Bone marrow (tissue), 2 donors: ENCODE results near the gene PFKM.

Experiments
- DNase-seq, 2 donors: peaks; one replicate each; lab custom pipeline; 2025; lab: John Stamatoyannopoulos, UW

The PFKM gene

DNA sequence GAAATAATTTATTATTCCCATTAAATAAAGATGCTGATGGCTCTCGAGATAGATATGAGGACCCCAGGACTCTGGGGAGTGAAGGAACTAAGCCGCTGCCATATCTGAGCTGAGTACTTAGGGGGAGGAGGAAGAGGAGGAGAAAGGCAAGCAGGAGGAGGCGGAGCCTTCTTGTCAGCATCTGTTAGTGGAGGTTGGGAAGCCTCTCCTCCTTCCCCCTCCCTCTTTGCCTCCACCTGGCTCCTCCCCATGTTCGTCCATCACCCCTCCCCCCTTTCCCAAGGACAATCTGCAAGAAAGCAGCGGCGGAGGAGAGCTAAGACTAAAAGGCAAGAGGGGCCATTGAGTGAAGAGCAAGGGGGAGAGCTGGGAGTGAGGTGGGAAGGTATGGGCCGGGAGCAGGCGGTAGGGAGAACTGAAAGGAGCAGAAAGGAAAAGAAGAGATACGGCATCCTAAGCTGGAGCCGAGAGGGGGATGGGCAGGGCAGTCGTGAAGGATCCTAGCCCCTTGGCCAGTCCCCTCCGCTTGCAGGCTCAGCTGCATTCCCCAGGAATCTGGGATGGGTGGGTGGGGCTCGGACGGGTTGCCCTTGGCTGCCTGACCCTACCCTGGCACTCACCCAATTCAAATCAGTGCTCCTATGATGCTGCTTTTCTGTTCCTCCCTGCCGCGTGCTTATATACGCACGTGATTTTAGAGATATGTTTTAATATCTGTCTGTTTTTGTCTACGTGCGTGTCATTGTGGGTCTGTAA is at the start of gene PFKM:
PFKM (plus strand) TSS at position 287 of the 756 bp plus-strand sequence. CDS start 3,411 bp downstream, outside the sequence.
- DNase-seq: no peak

DNA sequence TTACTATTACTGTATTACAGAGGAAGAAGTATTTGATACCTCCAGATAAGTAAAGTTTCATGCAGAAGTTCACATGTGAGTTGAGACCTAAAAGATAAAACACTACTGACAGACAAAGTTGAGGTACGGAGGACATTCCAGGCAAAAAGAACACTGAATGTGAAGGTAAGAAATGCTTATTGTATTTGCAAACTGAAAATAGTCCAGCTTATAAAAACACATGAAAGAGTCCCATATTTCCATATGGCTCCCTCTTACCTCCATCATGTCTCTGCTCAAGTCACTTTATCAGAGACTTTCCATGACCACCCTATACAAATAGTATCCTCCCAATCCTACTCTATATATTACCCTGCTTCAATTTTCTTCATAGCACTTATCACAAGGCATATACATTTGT is 49.1 kb upstream of the PFKM start:
- no peak for DNase-seq

DNA sequence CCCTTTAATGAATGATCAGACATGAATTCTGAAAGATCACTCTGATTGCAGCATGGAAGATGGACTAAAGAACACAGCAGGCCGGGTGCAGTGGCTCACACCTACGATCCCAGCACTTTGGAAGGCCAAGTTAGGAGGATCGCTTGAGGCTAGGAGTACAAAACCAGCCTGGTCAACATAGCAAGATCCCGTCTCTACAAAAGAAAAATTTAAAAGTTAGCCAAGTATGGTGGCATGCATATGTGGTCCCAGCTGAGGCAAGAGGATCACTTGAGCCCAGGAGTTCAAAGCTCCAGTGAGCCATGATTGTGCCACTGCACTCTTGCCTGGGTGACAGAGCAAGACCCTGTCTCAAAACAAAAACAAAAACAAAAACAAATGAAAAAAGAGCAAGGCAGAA is 48.4 kb upstream of the PFKM start:
- DNase-seq: no peak

DNA sequence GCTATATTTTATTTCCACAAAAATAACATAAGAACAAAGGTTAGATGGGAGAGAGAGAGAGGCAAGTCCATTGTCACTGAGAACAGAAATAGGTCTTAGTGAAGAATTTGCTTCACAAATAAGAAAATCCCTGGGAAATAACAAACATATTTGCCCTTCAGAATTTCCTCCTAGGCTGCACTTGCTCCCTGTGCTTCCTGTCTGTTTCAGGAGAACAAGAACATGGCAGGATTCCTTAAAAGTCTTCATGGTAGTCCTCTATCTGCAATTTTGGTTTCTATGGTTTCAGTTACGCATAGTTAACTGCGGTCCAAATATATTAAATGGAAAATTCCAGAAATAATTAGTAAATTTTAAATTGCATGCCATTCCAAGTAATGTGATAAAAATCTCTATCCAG is 47.4 kb upstream of the PFKM start:
- no peak for DNase-seq

DNA sequence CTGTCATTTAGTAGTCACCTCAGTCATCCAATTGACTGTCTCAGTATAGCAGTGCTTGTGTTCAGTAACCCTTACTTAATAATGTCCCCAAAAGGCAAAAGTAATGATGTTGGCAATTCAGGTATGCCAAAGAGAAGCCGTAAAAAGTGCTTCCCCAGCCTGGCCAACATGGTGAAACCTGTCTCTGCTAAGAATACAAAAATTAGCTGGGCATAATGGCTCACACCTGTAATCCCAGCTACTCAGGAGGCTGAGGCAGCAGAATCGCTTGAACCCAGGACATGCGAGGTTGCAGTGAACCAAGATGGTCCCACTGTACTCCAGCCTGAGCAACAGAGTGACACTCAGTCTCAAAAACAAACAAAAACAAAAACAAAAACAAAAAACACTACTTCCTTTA is 46.9 kb upstream of the PFKM start:
- no peak for DNase-seq

DNA sequence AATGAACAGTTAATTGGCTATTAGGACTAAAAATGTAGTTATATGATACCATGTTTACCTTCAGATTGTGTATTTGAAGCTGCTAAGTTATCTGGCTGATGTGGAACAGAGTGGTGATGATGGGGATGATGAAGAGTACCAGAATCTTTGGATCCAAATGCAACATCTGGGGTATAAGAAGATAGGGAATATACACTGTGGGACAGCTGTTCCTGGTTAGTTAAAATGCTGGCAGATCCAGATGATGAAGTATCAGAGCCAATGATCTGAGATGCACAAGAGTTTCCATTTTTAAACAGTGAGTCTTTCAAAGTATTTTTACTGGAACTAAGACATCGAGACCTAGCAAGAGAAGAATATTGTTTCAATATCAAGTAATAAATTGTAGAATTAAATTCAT is 44.9 kb upstream of the PFKM start:
- DNase-seq: no peak

DNA sequence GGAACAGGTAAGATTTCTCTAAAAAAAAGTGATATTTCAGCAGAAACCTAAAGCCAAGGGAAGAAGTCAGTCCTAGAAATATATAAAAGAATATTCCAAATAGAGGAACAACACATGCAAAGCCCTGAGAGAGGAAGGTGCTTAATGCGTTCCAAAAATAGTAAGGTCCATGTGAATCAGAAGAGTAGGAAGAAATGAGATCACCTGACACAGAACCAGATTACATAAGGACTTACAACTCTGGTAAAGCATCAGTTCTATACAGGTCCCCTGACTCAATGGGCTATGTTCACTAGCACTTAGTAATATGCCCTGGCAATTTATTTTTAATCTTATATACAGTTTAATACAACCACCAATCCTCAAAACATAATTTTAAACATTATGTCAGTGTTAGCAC is 43.3 kb upstream of the PFKM start:
- DNase-seq: no peak

DNA sequence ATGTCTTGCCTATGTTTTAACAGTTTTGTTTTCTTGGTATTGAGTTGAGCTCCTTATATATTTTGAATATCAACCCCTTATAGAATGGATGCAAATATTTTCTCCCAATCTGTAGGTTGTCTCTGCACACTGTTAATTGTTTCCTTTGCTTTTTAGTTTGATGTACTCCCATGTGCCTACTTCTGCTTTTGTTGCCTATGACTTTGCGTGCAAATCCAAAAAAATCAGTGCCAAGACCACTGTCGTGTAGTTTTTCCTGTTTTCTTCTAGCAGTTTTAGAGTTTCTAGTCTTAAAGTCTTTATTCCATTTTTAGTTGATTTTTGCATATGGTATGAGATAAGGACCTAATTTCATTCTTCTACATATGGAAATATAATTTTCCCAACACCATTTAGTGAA is 42.1 kb upstream of the PFKM start:
- DNase-seq: no peak

DNA sequence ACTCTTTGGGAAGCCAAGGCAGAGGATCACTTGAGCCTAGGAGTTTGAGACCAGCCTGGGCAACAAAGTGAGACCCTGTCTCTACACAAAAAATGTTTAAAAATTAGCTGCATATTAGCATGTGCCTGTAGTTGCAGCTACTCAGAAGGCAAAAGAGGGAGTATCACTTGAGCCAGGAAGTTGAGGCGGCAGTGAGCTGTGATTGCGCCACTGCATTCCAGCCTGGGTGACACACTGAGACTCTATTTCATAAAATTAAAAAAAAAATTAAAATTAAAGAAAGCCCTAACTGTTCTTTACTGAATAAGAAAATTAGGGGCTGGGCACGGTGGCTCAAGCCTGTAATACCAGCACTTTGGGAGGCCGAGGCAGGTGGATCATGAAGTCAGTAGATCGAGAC is 40.3 kb upstream of the PFKM start:
- DNase-seq: no peak

DNA sequence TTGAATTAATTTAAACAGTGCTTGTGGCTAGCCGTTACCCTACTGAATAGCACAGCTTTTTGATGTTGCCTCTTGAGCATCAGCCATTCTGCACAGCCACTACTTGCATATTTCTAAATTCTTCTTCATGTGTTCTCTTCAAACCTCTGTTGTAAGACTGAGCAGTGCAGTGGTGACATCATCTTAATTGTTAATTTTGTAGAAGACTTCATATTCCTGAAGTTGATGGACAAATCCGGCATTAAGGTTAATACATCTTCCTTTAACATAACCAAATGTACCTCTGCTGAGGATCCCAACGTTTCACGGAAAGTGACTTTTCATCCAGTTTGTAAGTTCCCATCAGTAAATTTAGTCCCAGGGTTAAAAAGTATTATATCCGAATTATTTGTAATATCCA is 38.9 kb upstream of the PFKM start:
- DNase-seq: no peak

DNA sequence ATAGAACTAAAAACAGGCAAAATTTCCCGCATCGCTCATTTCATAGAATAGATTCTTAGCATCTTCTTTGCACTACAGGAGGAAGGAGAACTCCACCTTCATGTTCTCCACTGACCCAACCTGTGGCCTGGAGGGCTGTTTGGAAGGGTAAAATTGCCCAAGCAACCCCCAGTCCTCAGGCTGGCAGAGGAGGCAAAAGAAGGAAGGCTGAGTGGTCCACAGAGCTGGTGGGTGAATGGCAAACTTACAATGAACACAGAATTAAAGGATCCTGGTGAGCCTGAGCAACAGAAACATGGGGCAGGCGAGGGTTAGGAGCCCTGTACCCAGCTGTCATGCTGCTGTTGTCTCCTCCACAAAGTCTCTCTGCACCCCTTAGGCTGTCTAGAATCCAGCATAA is 38.3 kb upstream of the PFKM start:
- DNase-seq: no peak

DNA sequence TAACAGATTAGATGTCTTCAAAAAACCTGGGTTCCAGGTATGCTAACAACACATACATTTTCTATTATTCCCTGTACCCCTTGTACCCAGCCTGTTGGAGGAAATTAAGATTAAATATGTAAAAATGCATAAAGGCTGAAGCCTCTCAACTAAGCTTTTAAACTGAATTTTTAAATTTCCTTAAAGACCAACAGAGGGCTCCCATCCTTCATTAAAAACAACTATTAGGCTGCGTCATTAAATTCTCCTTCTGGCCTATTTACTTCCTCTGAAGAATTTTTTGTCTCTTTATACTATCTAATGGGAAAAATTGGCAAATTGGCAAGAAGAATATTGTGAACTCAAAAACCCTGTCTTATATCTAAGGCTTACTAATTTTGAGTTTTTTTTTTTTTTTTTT is 35.1 kb upstream of the PFKM start:
- DNase-seq: peak in 1 of 2 donors; percentile 5

DNA sequence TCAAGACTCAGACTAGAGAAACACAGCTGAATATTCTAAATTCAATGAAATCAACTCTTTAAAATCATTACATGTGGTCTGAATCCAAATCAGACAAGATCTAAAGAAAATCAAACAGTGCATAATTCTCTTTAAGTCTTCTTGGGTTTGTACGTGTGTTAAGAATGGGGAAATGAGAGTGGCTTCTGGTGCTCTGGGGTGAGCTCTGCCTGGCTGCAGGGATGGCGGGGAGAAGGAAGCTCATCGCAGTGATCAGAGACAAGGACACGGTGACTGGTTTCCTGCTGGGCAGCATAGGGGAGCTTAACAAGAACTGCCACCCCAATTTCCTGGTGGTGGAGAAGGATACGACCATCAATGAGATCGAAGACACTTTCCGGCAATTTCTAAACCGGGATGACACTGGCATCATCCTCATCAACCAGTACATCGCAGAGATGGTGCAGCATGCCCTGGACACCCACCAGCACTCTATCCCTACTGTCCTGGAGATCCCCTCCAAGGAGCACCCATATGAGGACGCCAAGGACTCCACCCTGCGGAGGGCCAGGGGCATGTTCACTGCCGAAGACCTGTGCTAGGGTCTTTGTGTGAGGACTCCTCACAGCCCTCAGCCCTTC is 34.2 kb upstream of the PFKM start:
- no peak for DNase-seq

DNA sequence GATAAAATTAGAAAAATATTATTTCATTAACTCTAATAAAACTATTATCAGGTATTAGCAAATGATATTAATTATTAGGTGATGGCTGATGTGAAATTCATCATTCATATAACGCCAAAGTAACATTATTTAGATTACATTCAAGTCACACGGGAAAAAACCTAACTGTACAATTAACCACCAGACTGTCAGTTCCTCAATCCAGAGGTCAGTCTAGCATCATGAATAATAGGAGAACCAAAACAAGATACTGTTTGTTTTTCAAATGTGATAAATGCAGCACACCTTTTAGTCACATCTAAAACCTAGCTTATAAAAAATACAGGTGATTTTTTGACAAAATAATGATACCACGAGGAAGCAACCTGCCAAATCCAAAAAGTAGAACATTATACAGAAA is 32.8 kb upstream of the PFKM start:
- DNase-seq: no peak

DNA sequence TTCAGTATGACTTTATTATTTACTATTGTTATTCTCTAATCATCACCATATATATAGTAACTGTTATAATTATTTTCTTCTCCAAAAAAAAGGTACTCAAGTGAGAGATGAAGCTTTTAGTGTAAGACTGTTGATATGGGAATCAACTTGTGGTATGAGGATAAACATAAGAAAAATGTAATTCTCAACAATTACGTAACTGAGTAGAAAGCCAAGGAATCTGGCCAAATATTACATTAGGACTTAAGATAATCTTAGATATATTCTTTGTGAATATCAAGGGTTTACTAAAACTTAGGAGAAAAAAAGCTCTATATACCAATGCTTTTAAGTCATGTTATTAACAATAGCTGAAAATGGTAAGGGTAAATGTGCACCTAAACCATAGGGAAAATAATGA is 26.6 kb upstream of the PFKM start:
- DNase-seq: no peak

DNA sequence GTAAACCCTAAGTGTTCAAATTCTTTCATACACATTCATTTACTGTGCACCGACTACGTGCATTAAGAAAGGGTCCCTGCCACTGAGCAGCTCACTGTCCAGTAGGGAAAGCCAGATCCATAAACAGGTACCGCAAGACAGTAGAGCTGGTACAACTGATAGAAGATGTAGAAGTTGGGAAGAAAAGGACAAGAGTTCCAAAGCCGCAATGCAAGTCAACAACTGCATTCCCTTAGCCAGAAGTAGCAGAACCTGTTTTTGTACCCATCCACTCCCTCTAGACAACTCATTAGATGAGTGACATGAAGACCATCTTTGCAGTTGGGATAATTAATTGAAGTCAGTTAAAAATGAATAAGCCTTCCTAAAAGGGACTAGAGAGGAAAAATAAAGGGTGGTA is 14.6 kb upstream of the PFKM start:
- DNase-seq: no peak

DNA sequence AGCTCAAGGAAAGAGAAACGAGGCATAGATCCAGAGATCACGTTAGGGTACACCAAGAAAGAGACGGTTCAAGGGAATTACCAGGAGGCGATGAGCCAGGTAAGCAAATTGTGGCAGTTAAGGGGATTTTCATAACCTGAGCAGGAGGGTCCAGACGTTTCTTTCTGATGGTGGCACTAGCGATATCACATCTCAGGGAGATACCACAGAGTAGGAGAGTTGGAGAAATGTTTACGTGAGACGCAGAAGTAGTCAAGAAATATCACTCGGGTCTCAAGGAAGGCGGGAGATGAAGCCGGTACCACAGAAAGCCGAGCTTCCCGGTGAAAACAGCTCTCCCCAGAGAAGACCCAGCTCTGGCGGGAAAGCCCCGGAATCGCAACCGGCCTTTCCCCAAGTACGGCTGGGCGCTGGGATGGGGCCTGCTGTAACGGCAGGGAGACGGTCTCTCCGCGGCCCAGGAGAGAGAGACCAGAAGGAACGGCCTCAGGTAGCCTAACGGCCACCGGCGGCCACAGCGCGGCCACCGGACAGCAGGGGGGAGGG is 13.8 kb upstream of the PFKM start:
- no peak for DNase-seq

DNA sequence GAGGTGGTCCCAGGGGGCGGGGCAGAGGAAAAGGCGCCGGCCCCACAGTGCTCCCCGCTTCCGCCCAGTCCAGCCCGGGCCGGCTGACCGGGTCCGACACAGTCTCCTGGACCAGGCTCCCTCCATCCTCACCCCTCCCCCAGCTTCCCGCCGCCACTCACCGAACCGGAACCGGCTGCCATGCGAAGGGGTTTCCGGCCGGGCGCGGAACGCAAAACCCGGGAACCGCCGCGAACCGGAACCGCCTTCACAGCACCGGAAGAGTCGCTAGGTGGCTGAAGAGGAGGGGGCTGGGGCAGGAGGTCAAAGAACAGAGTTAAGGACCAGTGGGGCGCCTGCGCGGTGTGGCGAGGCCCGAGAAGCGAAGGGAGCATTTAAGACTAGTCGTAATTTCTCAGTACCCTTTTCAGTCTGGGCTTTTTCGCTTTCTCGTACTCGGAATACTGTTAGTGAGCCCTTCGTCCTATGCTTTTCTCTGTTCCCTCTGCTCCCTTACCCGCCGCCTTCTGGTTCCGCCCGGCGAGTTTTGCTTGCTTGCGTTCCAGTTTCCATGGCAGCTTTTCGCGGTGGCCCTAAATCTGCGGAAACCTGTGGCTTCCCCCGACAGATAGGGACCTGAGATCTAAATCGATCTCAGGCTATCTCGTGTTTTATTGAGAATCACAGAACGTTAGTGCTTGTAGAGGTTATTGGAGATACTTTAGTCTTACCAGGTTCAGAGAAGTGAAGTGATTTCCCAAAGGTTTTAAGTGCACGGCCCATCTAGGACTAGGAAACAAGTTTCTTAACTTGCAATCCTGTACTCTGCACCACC is 13.1 kb upstream of the PFKM start, which contains the start of gene SENP1:
SENP1 (minus strand) TSS at position 213 of the 814 bp plus-strand sequence. CDS start 4,607 bp downstream, outside the sequence.
- peak; percentile 83 to 93 for DNase-seq

DNA sequence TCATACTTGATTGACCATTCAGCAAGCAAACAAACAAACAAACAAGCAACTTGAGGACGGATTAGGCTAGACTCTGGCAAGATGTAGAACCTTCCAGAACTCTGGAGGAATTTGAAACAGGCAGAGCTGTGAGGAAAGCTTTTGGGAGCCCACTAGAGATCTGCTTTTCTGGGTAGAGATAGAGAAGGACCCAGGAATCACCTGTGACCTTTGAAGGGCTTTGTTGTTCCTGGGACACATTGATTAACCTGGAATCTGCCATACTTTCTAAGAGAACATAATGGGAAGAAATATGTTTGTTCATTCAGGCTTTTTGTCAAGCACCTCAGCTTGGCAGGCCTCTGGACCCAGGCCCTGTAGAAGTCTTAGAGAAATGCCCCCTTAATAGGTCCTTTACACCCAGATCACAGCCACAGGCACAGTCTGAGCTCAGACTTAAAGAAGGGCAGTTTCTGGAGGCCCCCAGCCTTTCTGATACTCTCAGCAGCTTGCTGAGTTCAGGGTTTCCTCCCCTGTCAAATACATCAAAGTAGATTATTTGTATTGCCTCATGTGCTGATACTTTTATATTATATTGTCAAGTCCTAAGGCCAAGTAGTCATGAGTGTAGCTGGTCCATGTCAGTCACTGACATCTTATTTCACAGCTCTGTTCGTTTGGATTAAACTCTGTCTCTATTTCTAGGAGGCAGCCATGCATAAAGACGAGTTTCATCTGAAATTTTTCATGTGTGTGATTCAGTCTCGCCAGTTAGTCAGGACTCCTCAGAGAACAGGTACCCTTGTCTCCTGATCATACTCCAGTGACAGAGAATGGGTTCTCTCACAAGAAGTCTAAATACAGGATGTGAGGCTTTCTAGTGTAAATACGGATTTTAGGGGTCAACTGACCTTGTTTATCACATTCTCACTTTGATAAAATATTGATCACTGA is 12.2 kb upstream of the PFKM start:
- no peak for DNase-seq

DNA sequence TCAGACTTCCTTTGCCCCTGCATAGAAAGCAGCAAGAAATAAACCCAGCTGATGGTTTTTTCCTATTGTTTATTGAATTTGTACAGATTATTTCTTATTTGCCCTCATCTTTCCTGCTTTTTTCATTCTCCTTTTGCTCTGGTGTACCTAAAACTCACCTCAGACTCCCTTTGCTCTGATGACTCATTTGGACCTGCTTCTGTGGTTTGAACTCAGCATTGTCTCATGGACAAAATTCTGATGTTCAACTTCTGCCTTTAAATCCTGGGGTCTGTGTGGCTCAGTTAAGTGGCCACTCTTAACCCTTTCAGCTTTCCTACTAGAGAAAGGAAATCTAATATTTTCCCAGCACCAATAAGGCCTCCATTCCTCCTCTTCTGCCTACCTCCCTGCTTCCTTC is 9.7 kb upstream of the PFKM start:
- DNase-seq: no peak

DNA sequence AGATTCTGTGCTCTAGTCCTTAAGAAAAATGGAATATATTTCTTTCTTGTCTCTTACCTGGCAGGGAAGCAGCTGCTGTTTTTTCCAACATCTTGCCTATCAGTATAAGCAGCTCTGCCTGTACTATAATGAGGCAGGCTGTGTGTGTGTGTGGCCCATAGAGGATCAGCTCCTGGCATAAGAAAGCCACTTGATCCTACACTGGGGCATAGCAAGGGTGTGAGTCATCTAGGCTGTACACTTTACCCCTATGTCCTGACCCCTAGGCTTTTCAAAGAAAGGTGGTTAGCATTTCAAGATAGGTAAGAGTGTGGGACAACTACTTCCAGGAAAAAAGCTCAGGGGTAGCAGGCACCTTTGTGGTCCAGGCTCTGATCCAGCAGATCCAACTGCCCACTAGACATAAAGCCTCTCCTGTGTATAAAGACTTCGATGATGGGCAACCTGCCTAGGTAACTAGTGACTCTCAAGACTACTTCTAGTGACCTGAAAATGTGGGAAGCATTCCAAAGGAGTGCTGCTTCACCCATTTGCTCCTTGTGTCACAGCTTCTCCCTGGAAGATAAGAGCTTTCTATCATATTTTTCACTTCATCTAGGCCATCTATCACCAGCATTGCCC is 8.4 kb upstream of the PFKM start:
- DNase-seq: no peak
